ENCODE results near the gene ZNF385C.

DNA sequence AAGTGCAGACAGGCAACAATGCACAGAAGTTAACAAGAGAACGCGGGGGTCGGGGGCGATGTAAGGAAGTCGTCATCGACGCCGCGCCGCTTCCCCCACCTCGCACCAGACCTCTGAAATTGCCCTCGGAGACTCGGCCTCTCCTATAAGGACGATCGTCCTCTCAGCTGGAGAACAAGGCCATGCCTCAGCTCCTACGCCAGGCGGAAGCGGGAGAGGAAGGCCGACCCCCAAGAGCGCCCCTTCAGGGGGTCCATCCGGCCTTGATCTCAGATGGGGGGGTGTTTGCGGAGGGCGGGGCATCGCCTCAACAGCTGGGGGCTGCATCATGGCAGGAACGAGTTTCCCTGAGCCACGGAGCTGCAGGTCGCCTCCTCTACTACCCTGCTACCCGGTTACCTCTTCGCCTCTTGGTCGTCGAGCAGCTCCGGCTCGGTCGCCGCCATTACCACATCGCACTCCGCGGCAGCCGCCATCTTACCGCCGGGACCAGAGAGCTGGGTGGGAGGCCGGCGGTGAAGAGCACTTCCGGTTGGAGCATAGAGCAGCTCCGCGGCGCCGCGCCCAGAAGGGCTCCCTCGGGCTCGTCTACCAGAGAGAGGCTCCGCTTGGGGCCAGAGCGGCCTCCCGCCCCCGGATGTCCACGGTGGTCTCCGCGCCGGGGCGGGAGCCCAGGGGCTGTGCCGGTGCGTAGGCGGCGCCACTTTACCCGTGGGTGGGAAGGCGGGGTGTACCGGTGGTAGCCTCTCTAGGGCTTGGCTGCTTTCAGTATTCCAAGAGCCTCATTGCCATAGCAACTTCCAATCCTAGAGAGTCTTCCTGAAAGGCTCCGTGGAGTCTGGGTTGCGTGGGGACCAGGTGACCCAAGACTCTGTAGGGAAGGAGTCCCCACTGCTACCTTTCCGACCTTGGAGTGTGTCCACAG, 81.1 kb downstream of the ZNF385C start, which contains the start of gene DNAJC7:
- TF ChIP-seq, protein P1, sequence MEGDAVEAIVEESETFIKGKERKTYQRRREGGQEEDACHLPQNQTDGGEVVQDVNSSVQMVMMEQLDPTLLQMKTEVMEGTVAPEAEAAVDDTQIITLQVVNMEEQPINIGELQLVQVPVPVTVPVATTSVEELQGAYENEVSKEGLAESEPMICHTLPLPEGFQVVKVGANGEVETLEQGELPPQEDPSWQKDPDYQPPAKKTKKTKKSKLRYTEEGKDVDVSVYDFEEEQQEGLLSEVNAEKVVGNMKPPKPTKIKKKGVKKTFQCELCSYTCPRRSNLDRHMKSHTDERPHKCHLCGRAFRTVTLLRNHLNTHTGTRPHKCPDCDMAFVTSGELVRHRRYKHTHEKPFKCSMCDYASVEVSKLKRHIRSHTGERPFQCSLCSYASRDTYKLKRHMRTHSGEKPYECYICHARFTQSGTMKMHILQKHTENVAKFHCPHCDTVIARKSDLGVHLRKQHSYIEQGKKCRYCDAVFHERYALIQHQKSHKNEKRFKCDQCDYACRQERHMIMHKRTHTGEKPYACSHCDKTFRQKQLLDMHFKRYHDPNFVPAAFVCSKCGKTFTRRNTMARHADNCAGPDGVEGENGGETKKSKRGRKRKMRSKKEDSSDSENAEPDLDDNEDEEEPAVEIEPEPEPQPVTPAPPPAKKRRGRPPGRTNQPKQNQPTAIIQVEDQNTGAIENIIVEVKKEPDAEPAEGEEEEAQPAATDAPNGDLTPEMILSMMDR (conservative IDR thresholded peaks at IDR 0.05) = no peak
- peak; percentile 42; the same call in 1 of the 2 replicates for TF ChIP-seq ZFX (IDR thresholded peaks at IDR 0.05)
